K562 (cell line): ENCODE results near the gene FASTKD1.

Experiments
- POLR2AphosphoS2 ChIP-seq: IDR thresholded peaks from 2 replicates; pipeline ENCODE4 v1.6.1; 2012; ENCODE audit warnings: low read length, improper control_type of control experiment
- SREBF1 ChIP-seq: fragments of 150-350 bp; IDR thresholded peaks from 2 replicates; pipeline ENCODE4 v1.6.1; 2014; ENCODE audit warnings: antibody characterized with exemption, low read depth, low read length, borderline replicate concordance
- ZNF224 ChIP-seq: sonication (generic); formaldehyde crosslinking; IDR thresholded peaks from 2 replicates; pipeline ENCODE4 v1.8.0; 2022; ENCODE audit warnings: mild to moderate bottlenecking, missing genetic modification reagents
- TF ChIP-seq, protein P1 (sequence below), 3 experiments: IDR thresholded peaks in 2 of 3; conservative IDR thresholded peaks in 1 of 3; 2 replicates each; pipeline ENCODE4 v1.5.1; 2011 to 2012; ENCODE audit warnings: low read length in 3 of 3, mild to moderate bottlenecking in 3 of 3, control low read depth in 2 of 3, improper control_type of control experiment in 1 of 3, inconsistent platforms in 1 of 3, low read depth in 1 of 3, mixed read lengths in 1 of 3, moderate library complexity in 1 of 3; ENCODE audit not compliant: insufficient read depth in 2 of 3
- TF ChIP-seq, protein P2 (sequence below): sonication (generic); formaldehyde crosslinking; IDR thresholded peaks from 2 replicates; pipeline ENCODE4 v1.8.1; 2023; ENCODE audit warnings: mild to moderate bottlenecking, missing genetic modification reagents
- TF ChIP-seq, protein P3 (sequence below): sonication (generic); formaldehyde crosslinking; IDR thresholded peaks from 2 replicates; pipeline ENCODE4 v1.5.0; 2020; ENCODE audit warnings: missing genetic modification reagents
- TF ChIP-seq, protein P4 (sequence below): fragments of 450-650 bp; IDR thresholded peaks from 2 replicates; pipeline ENCODE4 v1.6.1; 2017; ENCODE audit warnings: mild to moderate bottlenecking, moderate library complexity

DNA sequence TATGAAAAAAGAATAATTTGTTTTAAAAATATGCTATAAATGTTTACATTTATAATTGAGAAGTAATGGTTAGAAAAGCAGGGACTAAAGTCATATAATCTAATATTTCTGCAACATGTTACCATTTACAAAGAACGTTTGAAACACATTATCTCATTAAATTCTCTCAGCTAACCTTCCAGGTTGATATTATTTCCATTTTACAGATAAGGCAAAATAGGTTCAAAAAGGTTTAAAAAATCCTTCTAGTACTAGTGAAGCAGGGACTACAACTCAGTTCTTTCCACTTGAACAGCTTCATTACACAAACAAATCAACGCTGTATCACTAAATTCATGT lies 875 bp downstream of the FASTKD1 start:
- TF ChIP-seq, protein P1, sequence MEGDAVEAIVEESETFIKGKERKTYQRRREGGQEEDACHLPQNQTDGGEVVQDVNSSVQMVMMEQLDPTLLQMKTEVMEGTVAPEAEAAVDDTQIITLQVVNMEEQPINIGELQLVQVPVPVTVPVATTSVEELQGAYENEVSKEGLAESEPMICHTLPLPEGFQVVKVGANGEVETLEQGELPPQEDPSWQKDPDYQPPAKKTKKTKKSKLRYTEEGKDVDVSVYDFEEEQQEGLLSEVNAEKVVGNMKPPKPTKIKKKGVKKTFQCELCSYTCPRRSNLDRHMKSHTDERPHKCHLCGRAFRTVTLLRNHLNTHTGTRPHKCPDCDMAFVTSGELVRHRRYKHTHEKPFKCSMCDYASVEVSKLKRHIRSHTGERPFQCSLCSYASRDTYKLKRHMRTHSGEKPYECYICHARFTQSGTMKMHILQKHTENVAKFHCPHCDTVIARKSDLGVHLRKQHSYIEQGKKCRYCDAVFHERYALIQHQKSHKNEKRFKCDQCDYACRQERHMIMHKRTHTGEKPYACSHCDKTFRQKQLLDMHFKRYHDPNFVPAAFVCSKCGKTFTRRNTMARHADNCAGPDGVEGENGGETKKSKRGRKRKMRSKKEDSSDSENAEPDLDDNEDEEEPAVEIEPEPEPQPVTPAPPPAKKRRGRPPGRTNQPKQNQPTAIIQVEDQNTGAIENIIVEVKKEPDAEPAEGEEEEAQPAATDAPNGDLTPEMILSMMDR (IDR thresholded peaks at IDR 0.05 in 2 of 3, conservative IDR thresholded peaks at IDR 0.05 in 1 of 3; ENCODE audit: insufficient read depth in 2 of 3, low read depth in 1 of 3, low read length in 3 of 3), result no peak
- no peak for TF ChIP-seq ZNF224 (CRISPR knock-in tag)
- TF ChIP-seq, protein P2, sequence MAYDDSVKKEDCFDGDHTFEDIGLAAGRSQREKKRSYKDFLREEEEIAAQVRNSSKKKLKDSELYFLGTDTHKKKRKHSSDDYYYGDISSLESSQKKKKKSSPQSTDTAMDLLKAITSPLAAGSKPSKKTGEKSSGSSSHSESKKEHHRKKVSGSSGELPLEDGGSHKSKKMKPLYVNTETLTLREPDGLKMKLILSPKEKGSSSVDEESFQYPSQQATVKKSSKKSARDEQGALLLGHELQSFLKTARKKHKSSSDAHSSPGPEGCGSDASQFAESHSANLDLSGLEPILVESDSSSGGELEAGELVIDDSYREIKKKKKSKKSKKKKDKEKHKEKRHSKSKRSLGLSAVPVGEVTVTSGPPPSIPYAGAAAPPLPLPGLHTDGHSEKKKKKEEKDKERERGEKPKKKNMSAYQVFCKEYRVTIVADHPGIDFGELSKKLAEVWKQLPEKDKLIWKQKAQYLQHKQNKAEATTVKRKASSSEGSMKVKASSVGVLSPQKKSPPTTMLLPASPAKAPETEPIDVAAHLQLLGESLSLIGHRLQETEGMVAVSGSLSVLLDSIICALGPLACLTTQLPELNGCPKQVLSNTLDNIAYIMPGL (CRISPR knock-in tag), result no peak
- TF ChIP-seq, protein P3, sequence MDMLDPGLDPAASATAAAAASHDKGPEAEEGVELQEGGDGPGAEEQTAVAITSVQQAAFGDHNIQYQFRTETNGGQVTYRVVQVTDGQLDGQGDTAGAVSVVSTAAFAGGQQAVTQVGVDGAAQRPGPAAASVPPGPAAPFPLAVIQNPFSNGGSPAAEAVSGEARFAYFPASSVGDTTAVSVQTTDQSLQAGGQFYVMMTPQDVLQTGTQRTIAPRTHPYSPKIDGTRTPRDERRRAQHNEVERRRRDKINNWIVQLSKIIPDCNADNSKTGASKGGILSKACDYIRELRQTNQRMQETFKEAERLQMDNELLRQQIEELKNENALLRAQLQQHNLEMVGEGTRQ (CRISPR knock-in tag), result no peak
- TF ChIP-seq, protein P4, sequence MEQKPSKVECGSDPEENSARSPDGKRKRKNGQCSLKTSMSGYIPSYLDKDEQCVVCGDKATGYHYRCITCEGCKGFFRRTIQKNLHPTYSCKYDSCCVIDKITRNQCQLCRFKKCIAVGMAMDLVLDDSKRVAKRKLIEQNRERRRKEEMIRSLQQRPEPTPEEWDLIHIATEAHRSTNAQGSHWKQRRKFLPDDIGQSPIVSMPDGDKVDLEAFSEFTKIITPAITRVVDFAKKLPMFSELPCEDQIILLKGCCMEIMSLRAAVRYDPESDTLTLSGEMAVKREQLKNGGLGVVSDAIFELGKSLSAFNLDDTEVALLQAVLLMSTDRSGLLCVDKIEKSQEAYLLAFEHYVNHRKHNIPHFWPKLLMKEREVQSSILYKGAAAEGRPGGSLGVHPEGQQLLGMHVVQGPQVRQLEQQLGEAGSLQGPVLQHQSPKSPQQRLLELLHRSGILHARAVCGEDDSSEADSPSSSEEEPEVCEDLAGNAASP, result no peak
- TF ChIP-seq POLR2AphosphoS2, result no peak
- TF ChIP-seq SREBF1, result no peak
